KMS-11 (cell line): ENCODE results near the gene GEMIN8.

Experiments used
- H2AFZ ChIP-seq: fragments of 200-600 bp; sonication (generic); 2 replicates; pipeline ENCODE4 v1.6.1; 2016; ENCODE audit warnings: antibody characterized with exemption, mixed run types, low read depth
- H3K27ac ChIP-seq: fragments of 200-600 bp; sonication (generic); 2 replicates; pipeline ENCODE4 v1.6.1; 2016; ENCODE audit warnings: mild to moderate bottlenecking, mixed run types
- H3K27me3 ChIP-seq: fragments of 200-600 bp; sonication (generic); 2 replicates; pipeline ENCODE4 v1.6.1; 2017; ENCODE audit warnings: mild to moderate bottlenecking, low read depth, mixed run types, moderate library complexity; ENCODE audit not compliant: insufficient read depth
- H3K36me3 ChIP-seq: fragments of 200-600 bp; sonication (generic); 2 replicates; pipeline ENCODE4 v1.6.1; 2017; ENCODE audit warnings: mild to moderate bottlenecking, mixed run types; ENCODE audit not compliant: insufficient read depth
- H3K4me1 ChIP-seq: fragments of 200-600 bp; sonication (generic); 2 replicates; pipeline ENCODE4 v1.6.1; 2016; ENCODE audit warnings: mild to moderate bottlenecking, low read depth, mixed run types; ENCODE audit not compliant: poor library complexity, severe bottlenecking
- H3K4me2 ChIP-seq: fragments of 200-600 bp; sonication (generic); 2 replicates; pipeline ENCODE4 v1.7.0; 2016; ENCODE audit warnings: mild to moderate bottlenecking, mixed run types
- H3K4me3 ChIP-seq: fragments of 200-600 bp; sonication (generic); IDR thresholded peaks from 2 replicates; pipeline ENCODE4 v1.6.1; 2017; ENCODE audit warnings: low read depth, low read length, mixed read lengths; ENCODE audit not compliant: insufficient read depth
- H3K79me2 ChIP-seq: fragments of 200-600 bp; sonication (generic); 2 replicates; pipeline ENCODE4 v1.6.1; 2016; ENCODE audit warnings: low read depth, mixed run types; ENCODE audit not compliant: insufficient read depth
- H3K9ac ChIP-seq: fragments of 200-600 bp; sonication (generic); 2 replicates; pipeline ENCODE4 v1.6.1; 2016; ENCODE audit warnings: mild to moderate bottlenecking, mixed run types
- H4K20me1 ChIP-seq: fragments of 200-600 bp; sonication (generic); 2 replicates; pipeline ENCODE4 v1.6.1; 2016; ENCODE audit warnings: mild to moderate bottlenecking, mixed run types; ENCODE audit not compliant: insufficient read depth
- TF ChIP-seq, protein P1 (sequence below): fragments of 200-600 bp; sonication (generic); conservative IDR thresholded peaks from 2 replicates; pipeline ENCODE4 v1.6.1; 2017; ENCODE audit warnings: low read depth, mild to moderate bottlenecking, antibody characterized with exemption, low read length, moderate library complexity, mixed read lengths

The GEMIN8 gene

GRCh38 chrX:13994104-13994503 is 35.6 kb downstream of the GEMIN8 start:
- no peak overlapping the region for H3K27ac ChIP-seq
- no peak overlapping the region for H3K9ac ChIP-seq
- H3K4me2 ChIP-seq = no peak overlapping the region
- no peak overlapping the region for H3K4me3 ChIP-seq
- no peak overlapping the region for H2AFZ ChIP-seq
- H4K20me1 ChIP-seq = no peaks in the 10 kb centered on the region
- H3K4me1 ChIP-seq = no peaks in the 10 kb centered on the region
- H3K79me2 ChIP-seq = no peaks in the 10 kb centered on the region
- TF ChIP-seq, protein P1, sequence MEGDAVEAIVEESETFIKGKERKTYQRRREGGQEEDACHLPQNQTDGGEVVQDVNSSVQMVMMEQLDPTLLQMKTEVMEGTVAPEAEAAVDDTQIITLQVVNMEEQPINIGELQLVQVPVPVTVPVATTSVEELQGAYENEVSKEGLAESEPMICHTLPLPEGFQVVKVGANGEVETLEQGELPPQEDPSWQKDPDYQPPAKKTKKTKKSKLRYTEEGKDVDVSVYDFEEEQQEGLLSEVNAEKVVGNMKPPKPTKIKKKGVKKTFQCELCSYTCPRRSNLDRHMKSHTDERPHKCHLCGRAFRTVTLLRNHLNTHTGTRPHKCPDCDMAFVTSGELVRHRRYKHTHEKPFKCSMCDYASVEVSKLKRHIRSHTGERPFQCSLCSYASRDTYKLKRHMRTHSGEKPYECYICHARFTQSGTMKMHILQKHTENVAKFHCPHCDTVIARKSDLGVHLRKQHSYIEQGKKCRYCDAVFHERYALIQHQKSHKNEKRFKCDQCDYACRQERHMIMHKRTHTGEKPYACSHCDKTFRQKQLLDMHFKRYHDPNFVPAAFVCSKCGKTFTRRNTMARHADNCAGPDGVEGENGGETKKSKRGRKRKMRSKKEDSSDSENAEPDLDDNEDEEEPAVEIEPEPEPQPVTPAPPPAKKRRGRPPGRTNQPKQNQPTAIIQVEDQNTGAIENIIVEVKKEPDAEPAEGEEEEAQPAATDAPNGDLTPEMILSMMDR = no peak
- no peaks in the 10 kb centered on the region for H3K27me3 ChIP-seq
- H3K36me3 ChIP-seq = no peaks in the 10 kb centered on the region

- Histone ChIP-seq H3K36me3 (no peaks in the 10 kb centered on the region), H3K79me2 (no peaks in the 10 kb centered on the region), H3K27me3 (no peaks in the 10 kb centered on the region), H3K4me3 (no peak overlapping the region), H3K4me1 (no peaks in the 10 kb centered on the region), H2AFZ (no peak overlapping the region), H4K20me1 (no peaks in the 10 kb centered on the region), H3K4me2 (no peak overlapping the region), H3K9ac (no peak overlapping the region), H3K27ac (no peak overlapping the region)
- TF ChIP-seq, protein P1 = no peak
Measured at GRCh38 chrX:13990126-13990800, 39.4 kb downstream of the GEMIN8 start.

DNA sequence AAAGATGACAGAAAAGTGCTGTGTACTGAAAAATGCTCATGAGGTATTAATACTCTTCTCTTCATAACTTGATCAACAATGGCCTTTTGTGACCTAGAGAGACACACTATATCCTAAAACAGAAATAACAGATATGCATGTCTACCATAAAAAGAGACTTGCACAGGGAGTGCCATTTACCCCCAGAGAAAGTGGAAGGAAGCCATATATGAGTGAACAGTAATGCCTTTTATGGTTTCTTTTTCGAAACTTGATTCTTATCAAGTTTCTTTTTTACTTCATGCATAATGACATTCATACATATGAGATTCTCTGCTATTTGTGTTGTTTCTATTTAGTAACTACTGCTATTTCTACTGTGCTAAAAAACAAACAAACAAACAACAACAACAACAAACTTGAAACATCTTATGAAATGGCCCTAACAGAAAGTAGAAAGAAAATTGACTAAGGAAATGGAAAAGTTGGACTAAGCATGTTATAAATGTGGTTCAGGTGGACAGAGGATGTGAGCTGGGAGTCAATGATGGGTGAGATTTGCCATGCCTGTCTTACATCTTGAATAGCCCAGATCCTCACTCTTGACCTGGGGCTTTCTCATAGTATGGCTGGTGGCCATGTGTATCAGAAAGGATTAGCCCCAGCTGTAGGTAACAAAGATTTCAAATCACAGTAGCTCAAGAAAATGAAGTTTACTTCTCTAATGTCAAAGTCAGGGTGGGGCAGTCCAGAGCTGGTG is 43.8 kb downstream of the GEMIN8 start:
- Histone ChIP-seq H3K9ac (no peak overlapping the region), H3K27ac (no peak overlapping the region), H2AFZ (no peak overlapping the region), H3K27me3 (no peaks in the 10 kb centered on the region), H3K36me3 (no peaks in the 10 kb centered on the region), H3K4me2 (no peak overlapping the region), H3K4me1 (no peaks in the 10 kb centered on the region), H3K79me2 (no peaks in the 10 kb centered on the region), H3K4me3 (no peak overlapping the region), H4K20me1 (no peaks in the 10 kb centered on the region)
- TF ChIP-seq, protein P1 = no peak

GRCh38 chrX:13983734-13984133 is 46.0 kb downstream of the GEMIN8 start:
- H3K9ac ChIP-seq = no peak overlapping the region
- H3K79me2 ChIP-seq = no peaks in the 10 kb centered on the region
- H3K36me3 ChIP-seq = no peaks in the 10 kb centered on the region
- H3K4me1 ChIP-seq = no peaks in the 10 kb centered on the region
- H2AFZ ChIP-seq = no peak overlapping the region
- H3K4me2 ChIP-seq = no peak overlapping the region
- no peak overlapping the region for H3K27ac ChIP-seq
- H4K20me1 ChIP-seq = no peaks in the 10 kb centered on the region
- no peak overlapping the region for H3K4me3 ChIP-seq
- no peaks in the 10 kb centered on the region for H3K27me3 ChIP-seq
- TF ChIP-seq, protein P1 = no peak
